ENCODE data around the gene LCP1. TPM values are rescaled to one million over a fixed set of nuclear protein-coding genes. Genes with fewer than 3 reads are reported as not detected.

Gene LCP1
- total RNA-seq, 2 experiments from 2014 or later, result 1,008 to 1,043 TPM

GRCh38 chr13:46106839-46107371 is 75.1 kb downstream of the LCP1 start:
- DNase-seq, result no peak
- no peak overlapping the region for H3K4me3 Mint-ChIP-seq
- H3K27ac Mint-ChIP-seq, result no peak overlapping the region
- intact Hi-C loops (cut with micrococcal nuclease), result no loop called here
- H3K9me3 Mint-ChIP-seq, result no peaks in the 10 kb centered on the region
- peaks cover 5% of the 10 kb centered on the region for H3K4me1 Mint-ChIP-seq (ENCODE audit: low read depth)
- CTCF ChIA-PET, result interaction anchor here (0.6 to 1.2 kb wide), 3 partner anchors 12 to 24 kb away, joined by 3 read pairs; no protein-coding TSS in a partner anchor
- H3K36me3 Mint-ChIP-seq (ENCODE audit: low read depth), result no peaks in the 10 kb centered on the region
- no peaks in the 10 kb centered on the region for H3K27me3 Mint-ChIP-seq (ENCODE audit: low read depth)

- H3K27me3 Mint-ChIP-seq (ENCODE audit: low read depth), result no peaks in the 10 kb centered on the region
- H3K27ac Mint-ChIP-seq, result no peak within 1 kb of the TSS
- CTCF ChIA-PET, result interaction anchor here (0.8 kb wide), 1 partner anchor 21 kb away, joined by 3 read pairs; no protein-coding TSS in a partner anchor
- H3K9me3 Mint-ChIP-seq, result no peaks in the 10 kb centered on the region
- no peaks in the 10 kb centered on the region for H3K36me3 Mint-ChIP-seq (ENCODE audit: low read depth)
- intact Hi-C loops (cut with micrococcal nuclease), result no loop called here
- H3K4me1 Mint-ChIP-seq (ENCODE audit: low read depth), result peaks cover 5% of the 10 kb centered on the region
- H3K4me3 Mint-ChIP-seq, result no peak within 1 kb of the TSS
- DNase-seq, result no peak
These were observed 77.1 kb downstream of the LCP1 start, which contains the start of gene CPB2 for GRCh38 chr13:46104868-46105267. CPB2 (minus strand) TSS chr13:46105033; CDS start chr13:46105009, 24 bp downstream.

GRCh38 chr13:46103037-46103436 is 78.9 kb downstream of the LCP1 start:
- Mint-ChIP-seq H3K4me1 (ENCODE audit: low read depth) (peaks cover 5% of the 10 kb centered on the region), H3K9me3 (no peaks in the 10 kb centered on the region), H3K4me3 (no peak overlapping the region), H3K27ac (no peak overlapping the region), H3K36me3 (ENCODE audit: low read depth) (no peaks in the 10 kb centered on the region), H3K27me3 (ENCODE audit: low read depth) (no peaks in the 10 kb centered on the region)
- DNase-seq, result no peak
- intact Hi-C loops (cut with micrococcal nuclease), result no loop called here
- CTCF ChIA-PET, result interaction anchor here (0.5 to 1.2 kb wide), 2 partner anchors 242 to 374 kb away, joined by 3 to 4 read pairs; no protein-coding TSS in a partner anchor

- no peak for DNase-seq
- intact Hi-C loops (cut with micrococcal nuclease), result no loop called here
- no peaks in the 10 kb centered on the region for H3K9me3 Mint-ChIP-seq
- H3K36me3 Mint-ChIP-seq (ENCODE audit: low read depth), result no peaks in the 10 kb centered on the region
- H3K4me1 Mint-ChIP-seq (ENCODE audit: low read depth), result peaks cover 4% of the 10 kb centered on the region
- H3K27ac Mint-ChIP-seq, result no peak overlapping the region
- H3K27me3 Mint-ChIP-seq (ENCODE audit: low read depth), result no peaks in the 10 kb centered on the region
- H3K4me3 Mint-ChIP-seq, result no peak overlapping the region
- CTCF ChIA-PET, result interaction anchor here (1.2 kb wide), 1 partner anchor 373 kb away, joined by 3 read pairs; no protein-coding TSS in a partner anchor
These were observed 79.7 kb downstream of the LCP1 start for GRCh38 chr13:46102255-46102605.

DNA sequence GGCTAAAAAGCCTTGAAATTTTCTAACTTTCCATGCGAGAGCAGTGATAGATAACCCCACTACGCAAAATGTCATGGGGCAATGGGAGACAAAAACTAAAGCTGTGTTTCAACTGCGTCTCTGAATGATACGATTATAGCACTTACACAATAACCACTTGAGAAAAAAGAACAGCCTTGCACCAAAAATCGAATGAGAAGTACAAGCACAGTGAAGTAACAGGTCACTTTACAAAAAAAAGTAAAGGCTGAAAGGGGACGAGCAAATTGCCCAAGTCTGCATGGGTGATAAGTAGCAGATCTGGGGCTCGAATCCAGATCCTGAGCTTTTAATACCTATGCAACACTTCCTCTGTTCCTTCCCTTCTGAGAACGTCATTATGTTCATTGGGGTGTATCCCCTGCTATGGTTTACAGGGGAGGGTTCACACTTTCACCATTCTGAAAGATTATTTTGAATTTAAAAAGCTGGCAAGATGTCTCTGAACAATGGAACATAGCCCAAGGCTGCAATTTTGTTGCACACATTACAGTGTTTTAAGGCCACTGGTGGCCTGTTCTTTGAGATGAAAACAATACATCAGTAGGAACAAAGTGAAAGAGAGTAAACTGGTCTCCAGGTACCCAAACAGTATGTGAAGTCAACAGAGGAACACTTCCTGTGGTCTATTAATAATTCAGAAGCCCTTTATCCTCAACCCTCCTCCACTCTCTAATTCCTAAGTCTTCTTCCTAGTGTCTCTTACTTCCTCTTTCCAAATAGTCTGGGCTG is 80.3 kb downstream of the LCP1 start:
- H3K4me1 Mint-ChIP-seq (ENCODE audit: low read depth), result no peaks in the 10 kb centered on the region
- H3K9me3 Mint-ChIP-seq, result no peaks in the 10 kb centered on the region
- no peak for DNase-seq
- intact Hi-C loops (cut with micrococcal nuclease), result no loop called here
- no peak overlapping the region for H3K4me3 Mint-ChIP-seq
- H3K27ac Mint-ChIP-seq, result no peak overlapping the region
- no peaks in the 10 kb centered on the region for H3K27me3 Mint-ChIP-seq (ENCODE audit: low read depth)
- CTCF ChIA-PET, result no interaction called here
- no peaks in the 10 kb centered on the region for H3K36me3 Mint-ChIP-seq (ENCODE audit: low read depth)

DNA sequence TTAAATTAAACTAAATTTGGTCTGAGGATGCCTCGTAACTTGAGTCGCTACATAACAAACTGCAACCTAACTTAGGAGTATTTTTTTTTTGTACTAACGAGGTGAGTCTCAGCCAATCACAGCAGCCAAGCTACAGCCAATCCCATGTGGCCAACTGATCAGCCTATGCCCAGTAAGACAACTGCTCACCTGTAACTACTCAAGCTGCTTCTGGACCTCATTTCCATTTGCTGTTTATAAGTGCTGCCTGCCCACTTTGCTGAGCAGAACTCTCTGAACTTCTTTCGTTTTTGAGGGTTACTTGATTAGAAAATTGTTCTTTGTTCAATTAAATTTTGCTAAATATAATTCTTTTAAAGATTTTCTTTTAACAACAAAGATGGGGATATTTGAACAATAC is 81.0 kb downstream of the LCP1 start:
- H3K36me3 Mint-ChIP-seq (ENCODE audit: low read depth), result no peaks in the 10 kb centered on the region
- no peaks in the 10 kb centered on the region for H3K4me1 Mint-ChIP-seq (ENCODE audit: low read depth)
- DNase-seq, result no peak
- H3K9me3 Mint-ChIP-seq, result no peaks in the 10 kb centered on the region
- CTCF ChIA-PET, result interaction anchor here (0.6 kb wide), 1 partner anchor 155 kb away, joined by 3 read pairs; no protein-coding TSS in a partner anchor
- H3K27ac Mint-ChIP-seq, result no peak overlapping the region
- intact Hi-C loops (cut with micrococcal nuclease), result no loop called here
- no peaks in the 10 kb centered on the region for H3K27me3 Mint-ChIP-seq (ENCODE audit: low read depth)
- H3K4me3 Mint-ChIP-seq, result no peak overlapping the region

GRCh38 chr13:46100191-46100815 is 81.7 kb downstream of the LCP1 start:
- H3K4me1 Mint-ChIP-seq (ENCODE audit: low read depth), result no peaks in the 10 kb centered on the region
- H3K9me3 Mint-ChIP-seq, result no peaks in the 10 kb centered on the region
- no peak for DNase-seq
- CTCF ChIA-PET, result interaction anchor here (0.6 to 0.7 kb wide), 2 partner anchors 58 to 155 kb away, joined by 3 read pairs; no protein-coding TSS in a partner anchor
- intact Hi-C loops (cut with micrococcal nuclease), result no loop called here
- H3K4me3 Mint-ChIP-seq, result no peak overlapping the region
- no peaks in the 10 kb centered on the region for H3K36me3 Mint-ChIP-seq (ENCODE audit: low read depth)
- H3K27ac Mint-ChIP-seq, result no peak overlapping the region
- H3K27me3 Mint-ChIP-seq (ENCODE audit: low read depth), result no peaks in the 10 kb centered on the region

DNA sequence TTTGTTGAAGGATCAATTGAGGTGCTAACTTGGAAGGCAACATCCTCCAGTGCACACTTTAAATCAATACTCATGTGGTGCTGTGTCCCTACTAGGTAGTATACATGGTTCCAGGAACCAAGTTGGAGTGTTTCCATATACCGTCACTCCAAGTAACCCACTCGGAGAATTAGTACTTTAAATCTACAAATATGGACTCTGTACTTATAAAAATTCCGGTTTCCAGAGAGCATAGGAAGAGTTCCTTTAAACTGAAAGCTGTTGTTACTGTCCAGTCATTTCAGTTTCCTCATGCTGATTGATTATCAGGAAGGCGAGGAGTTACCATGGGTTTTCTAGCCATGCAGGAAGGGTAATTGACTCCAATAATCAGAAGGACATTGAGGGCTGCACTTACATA is 84.3 kb downstream of the LCP1 start:
- Mint-ChIP-seq H3K36me3 (ENCODE audit: low read depth) (no peaks in the 10 kb centered on the region), H3K4me1 (ENCODE audit: low read depth) (no peaks in the 10 kb centered on the region), H3K27me3 (ENCODE audit: low read depth) (no peaks in the 10 kb centered on the region), H3K9me3 (no peaks in the 10 kb centered on the region), H3K27ac (no peak overlapping the region), H3K4me3 (no peak overlapping the region)
- CTCF ChIA-PET, result no interaction called here
- intact Hi-C loops (cut with micrococcal nuclease), result no loop called here
- no peak for DNase-seq

DNA sequence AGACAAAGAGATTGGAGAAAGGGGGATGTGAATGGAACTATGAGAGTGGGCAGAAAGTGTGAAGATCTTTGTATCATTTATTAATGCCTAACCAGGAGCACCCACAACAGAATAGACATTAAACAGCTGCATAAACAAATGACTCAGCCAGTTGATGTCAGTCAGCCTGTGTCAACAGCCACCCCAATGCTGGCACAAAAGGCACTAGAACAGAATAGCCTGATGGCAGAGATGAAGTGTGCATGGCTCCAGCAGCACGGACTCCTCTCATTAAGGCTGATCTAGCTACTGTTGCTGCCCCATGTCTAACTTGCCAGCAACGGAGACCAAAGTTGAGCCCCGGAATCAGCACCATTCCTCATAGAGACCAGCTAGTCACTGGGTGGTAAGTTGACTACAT is 85.0 kb downstream of the LCP1 start:
- Mint-ChIP-seq H3K4me3 (no peak overlapping the region), H3K4me1 (ENCODE audit: low read depth) (no peaks in the 10 kb centered on the region), H3K27ac (no peak overlapping the region), H3K36me3 (ENCODE audit: low read depth) (no peaks in the 10 kb centered on the region), H3K9me3 (no peaks in the 10 kb centered on the region), H3K27me3 (ENCODE audit: low read depth) (peaks cover under 1% of the 10 kb centered on the region)
- no peak for DNase-seq
- CTCF ChIA-PET, result interaction anchor here (0.6 kb wide), 2 partner anchors 207 to 246 kb away, joined by 3 read pairs; no protein-coding TSS in a partner anchor
- intact Hi-C loops (cut with micrococcal nuclease), result no loop called here

- peaks cover 2% of the 10 kb centered on the region for H3K27me3 Mint-ChIP-seq (ENCODE audit: low read depth)
- H3K27ac Mint-ChIP-seq, result no peak overlapping the region
- intact Hi-C loops (cut with micrococcal nuclease), result no loop called here
- H3K9me3 Mint-ChIP-seq, result no peaks in the 10 kb centered on the region
- H3K4me1 Mint-ChIP-seq (ENCODE audit: low read depth), result no peaks in the 10 kb centered on the region
- H3K4me3 Mint-ChIP-seq, result no peak overlapping the region
- CTCF ChIA-PET, result no interaction called here
- H3K36me3 Mint-ChIP-seq (ENCODE audit: low read depth), result no peaks in the 10 kb centered on the region
- DNase-seq, result no peak
These were observed 87.5 kb downstream of the LCP1 start for GRCh38 chr13:46094478-46094877.

GRCh38 chr13:46088821-46089562 is 93.0 kb downstream of the LCP1 start:
- Mint-ChIP-seq H3K4me1 (ENCODE audit: low read depth) (no peaks in the 10 kb centered on the region), H3K9me3 (no peaks in the 10 kb centered on the region), H3K4me3 (no peak overlapping the region), H3K27me3 (ENCODE audit: low read depth) (peaks cover 2% of the 10 kb centered on the region), H3K27ac (no peak overlapping the region), H3K36me3 (ENCODE audit: low read depth) (no peaks in the 10 kb centered on the region)
- no peak for DNase-seq
- CTCF ChIA-PET, result no interaction called here
- intact Hi-C loops (cut with micrococcal nuclease), result no loop called here

GRCh38 chr13:46087481-46087880 is 94.5 kb downstream of the LCP1 start:
- CTCF ChIA-PET, result interaction anchor here (0.6 kb wide), 2 partner anchors 34 to 713 kb away, joined by 3 to 4 read pairs; no protein-coding TSS in a partner anchor
- intact Hi-C loops (cut with micrococcal nuclease), result no loop called here
- no peaks in the 10 kb centered on the region for H3K36me3 Mint-ChIP-seq (ENCODE audit: low read depth)
- H3K9me3 Mint-ChIP-seq, result no peaks in the 10 kb centered on the region
- no peaks in the 10 kb centered on the region for H3K4me1 Mint-ChIP-seq (ENCODE audit: low read depth)
- peaks cover 2% of the 10 kb centered on the region for H3K27me3 Mint-ChIP-seq (ENCODE audit: low read depth)
- no peak overlapping the region for H3K4me3 Mint-ChIP-seq
- no peak for DNase-seq
- H3K27ac Mint-ChIP-seq, result no peak overlapping the region
